SKM-1 (cell line): ENCODE data around the gene RAB14.
"Not testable (repeated sequence)": the region's sequence is repeated elsewhere in the genome, so short reads cannot be mapped to it uniquely, and the experiment has no call there.

ENCODE experiments used
- DNase-seq: peaks from one replicate; lab custom pipeline; 2025; ENCODE audit not compliant: unreplicated experiment; lab: John Stamatoyannopoulos, UW

The RAB14 gene

GRCh38 chr9:121192959-121193640 is 8.6 kb downstream of the RAB14 start:
- DNase-seq: no peak

GRCh38 chr9:121192518-121192917 is 9.2 kb downstream of the RAB14 start:
- no peak for DNase-seq

- DNase-seq: no peak
Measured at GRCh38 chr9:121191235-121191634, 10.4 kb downstream of the RAB14 start.

- DNase-seq: no peak
Measured at GRCh38 chr9:121189660-121190059, 12.0 kb downstream of the RAB14 start.

- no peak for DNase-seq
Measured at GRCh38 chr9:121189006-121189405, 12.7 kb downstream of the RAB14 start.

- no peak for DNase-seq
Measured at GRCh38 chr9:121187636-121188305, 13.9 kb downstream of the RAB14 start.

- DNase-seq: no peak
Measured at GRCh38 chr9:121185774-121186403, 15.8 kb downstream of the RAB14 start.

GRCh38 chr9:121185178-121185745 is 16.4 kb downstream of the RAB14 start:
- no peak for DNase-seq

- no peak for DNase-seq
Measured at GRCh38 chr9:121184463-121184862, 17.2 kb downstream of the RAB14 start.

- no peak for DNase-seq
Measured at GRCh38 chr9:121183666-121184423, 17.8 kb downstream of the RAB14 start.

- DNase-seq: no peak
Measured at GRCh38 chr9:121182989-121183388, 18.7 kb downstream of the RAB14 start.

GRCh38 chr9:121182101-121182836 is 19.4 kb downstream of the RAB14 start:
- no peak for DNase-seq

GRCh38 chr9:121179930-121180681 is 21.6 kb downstream of the RAB14 start:
- DNase-seq: no peak

- not testable (repeated sequence) for DNase-seq
Measured at GRCh38 chr9:121179373-121179721, 22.3 kb downstream of the RAB14 start.

- no peak for DNase-seq
Measured at GRCh38 chr9:121178676-121179372, 22.8 kb downstream of the RAB14 start.

GRCh38 chr9:121173501-121173900 is 28.2 kb downstream of the RAB14 start:
- DNase-seq: no peak

GRCh38 chr9:121172726-121173487 is 28.8 kb downstream of the RAB14 start:
- no peak for DNase-seq

- DNase-seq: no peak
Measured at GRCh38 chr9:121171236-121171635, 30.4 kb downstream of the RAB14 start.
